HL-60/S4 treated with phorbol 12-myristate 13-acetate at 8.2 ng/mL for 4 days and 3 days (cell line): ENCODE results near the gene PTPRN2.

Source experiments
- in situ Hi-C: fragments of 300-500 bp; cut with MboI; formaldehyde crosslinking; loops from 2 replicates; pipeline ENCODE4 v1.15.0; 2022; ENCODE audit warnings: low sequenced_read_pairs

Gene PTPRN2

DNA sequence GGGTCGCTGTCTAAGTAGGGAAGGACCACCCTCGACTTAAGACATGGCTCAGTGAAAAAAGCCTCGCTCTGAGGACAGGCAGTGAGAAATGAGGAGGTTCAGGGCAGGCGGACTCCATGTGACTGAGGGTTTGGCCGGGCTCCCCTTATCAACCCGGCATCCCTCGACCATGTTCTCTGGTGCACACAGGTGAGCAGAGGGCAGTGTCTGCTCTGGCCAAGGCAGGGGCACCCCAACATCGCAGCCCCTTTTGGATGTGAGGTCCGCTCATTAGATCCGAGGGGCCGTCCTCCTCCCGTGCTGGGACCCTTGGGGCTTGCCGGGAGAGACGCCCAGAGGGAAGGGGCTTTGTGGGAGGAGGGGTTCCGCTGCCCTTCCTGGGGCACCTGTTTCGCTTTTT is 775.7 kb downstream of the PTPRN2 start:
- in situ Hi-C loops = no loop called here

GRCh38 chr7:157809863-157810851 is 777.5 kb downstream of the PTPRN2 start:
- in situ Hi-C loops = no loop called here

DNA sequence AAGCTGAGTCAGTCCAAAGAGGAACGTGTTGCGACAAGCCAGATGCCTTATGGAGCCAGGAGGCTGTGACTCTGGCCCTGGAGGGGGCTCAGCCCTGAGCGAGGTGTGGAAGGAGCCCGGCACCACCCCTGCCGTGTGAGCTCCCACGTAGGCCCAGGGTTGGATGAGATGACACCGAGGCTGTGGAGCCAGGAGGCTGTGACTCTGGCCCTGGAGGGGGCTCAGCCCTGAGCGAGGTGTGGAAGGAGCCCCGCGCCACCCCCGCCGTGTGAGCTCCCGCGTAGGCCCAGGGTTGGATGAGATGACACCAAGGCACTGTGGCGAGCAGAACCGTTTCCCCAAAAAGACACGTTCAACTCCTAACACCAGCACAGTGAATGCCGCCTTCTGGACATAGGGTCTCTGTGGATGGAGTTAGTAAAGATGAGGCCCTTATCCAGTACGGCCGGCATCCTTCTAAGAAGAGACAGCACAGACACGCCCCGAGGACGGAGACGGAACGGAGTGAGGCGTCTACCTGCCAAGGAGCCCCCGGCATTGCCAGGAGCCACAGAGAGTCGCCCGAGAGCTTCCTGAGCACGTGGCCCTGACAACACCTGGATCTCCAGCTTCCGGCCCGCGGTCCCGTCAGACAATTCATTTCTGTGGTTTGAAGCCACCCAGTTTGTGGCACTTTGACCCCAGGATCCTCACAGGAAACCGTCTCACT is 778.3 kb downstream of the PTPRN2 start:
- in situ Hi-C loops = no loop called here

- in situ Hi-C loops = no loop called here
Observed at GRCh38 chr7:157808042-157808441, 779.6 kb downstream of the PTPRN2 start.

- in situ Hi-C loops = no loop called here
Observed at GRCh38 chr7:157807510-157807909, 780.1 kb downstream of the PTPRN2 start.

GRCh38 chr7:157806711-157807110 is 780.9 kb downstream of the PTPRN2 start:
- in situ Hi-C loops = no loop called here

- in situ Hi-C loops = no loop called here
Observed at GRCh38 chr7:157805713-157806112, 781.9 kb downstream of the PTPRN2 start.

GRCh38 chr7:157803906-157804305 is 783.7 kb downstream of the PTPRN2 start:
- in situ Hi-C loops = no loop called here

DNA sequence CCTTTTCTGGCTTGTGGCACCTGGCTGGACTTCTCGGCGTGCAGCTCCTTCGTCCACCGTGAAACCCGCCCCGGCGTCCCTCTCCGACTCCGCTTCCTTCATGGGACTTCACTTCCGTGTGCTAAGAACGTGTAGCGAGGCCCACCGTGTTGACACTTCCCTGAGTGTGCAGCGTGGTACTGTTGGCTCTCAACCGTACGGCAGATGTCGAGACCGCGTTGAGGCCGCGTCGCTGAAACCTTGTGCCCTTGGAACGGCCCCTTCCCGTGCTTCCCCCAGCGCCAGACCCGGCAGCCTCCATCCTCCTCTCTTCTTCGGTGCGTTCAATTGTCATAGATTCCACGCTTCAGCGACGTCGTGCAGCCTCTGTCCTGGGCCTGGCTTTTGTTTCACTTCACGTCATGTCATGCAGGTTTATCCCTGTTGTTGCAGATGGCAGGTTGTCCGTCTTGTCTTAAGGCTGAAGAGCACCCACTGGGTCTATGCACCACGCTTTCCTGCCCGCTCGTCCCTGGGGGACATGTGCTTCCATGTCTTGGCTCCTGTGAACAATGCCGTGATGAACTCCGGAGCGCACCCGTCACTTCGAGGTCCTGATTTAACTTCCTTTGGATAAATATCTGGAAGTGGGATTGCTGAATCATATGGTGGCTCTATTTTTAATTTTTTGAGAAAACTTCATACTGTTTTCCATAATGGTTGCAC is 785.5 kb downstream of the PTPRN2 start:
- in situ Hi-C loops = no loop called here

GRCh38 chr7:157801113-157801512 is 786.5 kb downstream of the PTPRN2 start:
- in situ Hi-C loops = no loop called here

DNA sequence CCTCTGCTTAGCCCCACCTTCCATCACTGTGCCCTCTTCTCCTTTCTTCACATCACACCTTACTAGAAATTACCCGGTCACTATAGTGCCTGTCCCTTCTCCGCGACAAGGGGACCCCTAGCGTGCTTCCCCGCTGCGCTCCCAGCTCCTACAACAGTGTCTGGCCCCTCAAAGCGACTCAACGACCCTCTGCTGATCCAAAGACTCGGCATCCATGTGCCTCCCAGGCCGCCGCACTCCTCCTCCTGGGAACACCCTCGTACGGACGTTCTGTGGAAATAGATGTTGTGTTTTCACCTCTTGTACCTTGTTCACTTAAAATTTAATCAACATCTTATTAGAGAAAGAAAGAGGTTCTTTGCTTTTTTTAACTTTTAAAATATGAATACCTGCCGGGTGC is 787.3 kb downstream of the PTPRN2 start:
- in situ Hi-C loops = no loop called here

DNA sequence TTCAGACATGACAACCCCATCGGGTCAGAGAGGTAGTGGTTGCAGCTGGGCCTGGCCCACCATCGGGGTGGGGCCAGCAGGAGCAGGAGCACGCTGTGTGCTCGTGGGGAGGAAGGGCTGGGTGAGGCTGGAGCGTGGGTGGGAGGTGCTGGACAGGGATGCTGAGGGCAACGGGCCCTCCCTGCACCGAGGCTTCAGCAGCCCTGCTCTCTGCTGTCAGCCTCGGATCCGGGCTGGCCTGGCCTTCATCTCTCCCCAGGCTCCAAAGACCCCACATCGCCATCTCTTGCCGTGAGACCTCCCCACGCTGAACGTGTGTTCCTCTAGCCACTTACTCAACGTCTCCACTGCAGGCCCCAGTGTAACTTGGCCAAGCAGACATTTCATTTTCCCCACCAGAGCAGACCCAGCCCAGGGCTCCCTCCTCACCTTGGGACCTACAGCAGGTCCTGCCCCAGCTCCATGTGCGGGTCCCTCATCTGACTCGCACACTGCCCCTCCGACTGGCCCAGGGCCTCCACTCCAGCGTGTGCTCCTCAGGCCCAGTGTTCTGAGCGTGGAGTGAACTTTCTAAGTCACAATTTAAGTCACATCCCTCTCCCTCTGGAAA is 788.4 kb downstream of the PTPRN2 start:
- in situ Hi-C loops = no loop called here

- in situ Hi-C loops = no loop called here
Observed at GRCh38 chr7:157797361-157797760, 790.3 kb downstream of the PTPRN2 start.

- in situ Hi-C loops = no loop called here
Observed at GRCh38 chr7:157796846-157797245, 790.8 kb downstream of the PTPRN2 start.

DNA sequence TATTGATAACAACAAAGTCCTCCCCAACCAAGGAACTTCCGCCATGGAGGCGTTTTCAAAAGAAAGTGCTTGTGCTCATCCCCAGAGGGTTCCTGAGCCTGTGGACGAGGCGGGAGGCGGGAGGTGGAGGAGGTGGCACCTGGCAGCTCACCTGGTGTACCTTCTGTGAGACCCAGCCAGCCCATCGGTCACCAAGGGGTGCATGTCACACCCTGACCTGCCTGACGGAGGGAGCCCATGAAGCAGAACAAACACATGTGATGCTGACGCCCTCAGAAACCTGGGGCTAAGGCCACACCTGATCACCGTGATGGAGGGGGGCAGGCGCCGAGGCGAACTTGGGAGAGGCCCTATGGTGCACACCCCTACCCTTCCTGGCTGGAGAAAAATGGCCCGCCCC is 792.0 kb downstream of the PTPRN2 start:
- in situ Hi-C loops = no loop called here

DNA sequence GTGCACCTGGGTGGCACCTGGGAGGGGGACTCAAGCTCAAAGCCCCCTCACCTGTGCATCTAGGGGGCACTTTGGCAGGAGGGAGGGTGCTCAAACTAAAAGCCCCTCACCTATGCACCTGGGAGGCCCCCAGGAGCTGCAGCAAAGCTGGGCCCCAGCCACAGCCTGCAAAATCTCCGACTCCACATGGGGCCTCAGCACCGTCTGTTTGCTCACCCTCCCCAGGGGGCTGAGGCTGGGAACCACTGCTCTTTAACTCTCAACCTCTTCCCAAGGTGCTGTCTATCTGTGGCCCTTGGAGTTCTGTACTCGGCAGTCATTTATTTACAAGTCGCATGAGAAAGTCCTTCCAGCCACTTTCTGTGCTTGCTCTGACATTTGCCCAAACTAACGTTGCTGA is 792.4 kb downstream of the PTPRN2 start:
- in situ Hi-C loops = no loop called here

DNA sequence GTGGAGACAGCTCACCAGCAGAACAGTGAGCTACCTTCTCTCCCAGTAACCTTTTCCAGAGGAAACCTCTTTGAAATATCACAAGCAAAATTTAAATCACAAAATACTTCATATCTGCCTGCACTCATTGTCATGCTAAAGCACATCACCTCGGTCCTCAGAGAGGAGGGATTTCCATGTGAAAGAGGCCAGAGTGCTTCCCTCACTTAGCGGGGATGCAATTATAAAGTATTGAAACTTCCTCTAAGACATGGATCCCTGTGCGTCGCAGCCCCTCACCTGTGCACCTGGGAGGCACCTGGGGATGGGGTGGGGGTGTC is 792.9 kb downstream of the PTPRN2 start:
- in situ Hi-C loops = no loop called here

DNA sequence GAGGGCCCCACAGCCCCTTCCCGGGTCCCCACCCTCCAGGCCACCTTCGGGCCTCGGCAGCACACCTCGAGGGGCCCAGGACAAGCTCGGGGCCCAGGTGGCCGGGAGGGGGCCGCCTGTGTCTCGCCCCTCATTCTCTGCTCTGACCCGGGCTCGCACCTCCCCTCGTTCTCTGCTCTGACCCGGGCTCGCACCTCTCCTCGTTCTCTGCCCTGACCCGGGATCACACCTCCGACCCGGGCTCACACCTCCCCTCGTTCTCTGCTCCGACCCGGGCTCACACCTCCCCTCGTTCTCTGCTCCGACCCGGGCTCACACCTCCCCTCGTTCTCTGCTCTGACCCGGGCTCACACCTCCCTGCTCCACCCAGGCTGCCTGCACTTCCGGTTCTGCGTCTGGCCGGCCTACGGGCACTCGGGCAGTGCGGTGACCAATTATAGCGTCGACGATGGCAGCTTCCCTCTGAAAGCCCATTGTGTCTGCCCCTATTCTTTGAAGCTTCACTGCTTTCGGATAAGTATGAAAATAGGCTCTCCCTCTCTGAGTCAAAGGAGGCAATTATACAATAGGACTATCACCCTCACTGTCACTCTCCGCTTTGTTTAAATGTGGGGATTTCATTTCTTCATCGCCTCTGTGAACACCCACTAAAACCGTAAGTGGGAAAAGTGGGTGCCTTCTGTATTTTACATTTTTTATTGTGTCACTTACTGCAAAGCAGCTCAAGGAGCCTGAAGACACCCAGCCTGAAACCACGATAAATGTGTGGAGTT is 793.5 kb downstream of the PTPRN2 start:
- in situ Hi-C loops = no loop called here

DNA sequence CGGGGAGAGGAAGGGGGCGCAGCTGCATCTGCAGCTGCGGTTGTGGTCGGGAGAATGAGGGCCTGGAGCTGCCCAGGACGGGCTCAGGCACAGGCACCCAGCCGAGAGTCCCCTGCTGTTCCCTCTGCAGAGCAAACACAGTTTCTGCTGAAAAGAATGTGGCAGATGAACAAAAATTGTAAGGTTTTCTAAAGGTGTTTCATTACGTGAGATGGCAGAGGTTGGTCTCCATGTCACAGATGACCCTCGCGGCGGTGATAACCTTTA is 794.6 kb downstream of the PTPRN2 start:
- in situ Hi-C loops = no loop called here

DNA sequence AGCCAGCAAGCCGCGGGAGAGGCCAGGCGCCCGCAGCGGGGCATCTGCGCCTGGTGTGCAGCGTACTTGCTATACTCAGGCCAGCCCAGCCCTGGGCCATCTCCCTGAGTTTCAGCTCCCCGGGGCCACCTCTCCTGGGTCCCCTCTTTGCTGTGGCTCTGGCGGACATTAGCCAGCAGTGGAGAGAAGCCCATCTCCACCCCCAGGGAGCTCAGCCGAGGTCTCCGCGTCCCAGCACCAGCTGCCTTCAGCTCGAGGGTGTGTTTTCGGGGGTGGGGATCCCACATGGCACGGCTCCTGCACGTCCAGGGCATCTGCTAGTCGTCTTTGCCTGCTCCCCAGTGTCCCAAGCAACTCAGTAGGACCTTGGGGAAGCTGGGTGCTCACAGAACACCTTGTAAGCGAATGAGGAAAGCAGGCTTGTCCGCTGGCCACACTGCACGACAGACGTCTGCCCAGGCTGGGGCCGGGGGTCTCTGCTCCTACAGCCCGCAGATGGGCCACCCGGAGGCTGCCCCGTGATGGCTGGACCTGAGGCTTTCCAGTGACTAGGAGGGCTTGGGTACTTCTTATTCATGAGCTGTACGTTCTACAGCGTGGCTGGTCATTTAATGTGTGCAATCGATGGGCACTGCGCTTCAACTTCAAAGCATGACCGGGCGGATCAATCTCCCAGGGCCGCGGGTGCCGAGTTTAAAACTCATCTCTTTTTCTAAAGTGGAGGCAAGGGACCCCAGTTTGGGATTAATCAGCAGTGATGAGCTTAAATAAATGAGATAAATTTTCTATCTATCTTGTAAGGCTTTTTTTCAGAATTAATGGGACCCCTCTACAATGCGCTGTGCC is 795.2 kb downstream of the PTPRN2 start:
- in situ Hi-C loops = no loop called here
